GM18909 (cell line): ENCODE data around the gene MPP4.

Experiments
- ATAC-seq: cut with Tn5 transposase; IDR thresholded peaks from one replicate; pipeline ENCODE4 v1.9.1; 2021; ENCODE audit warnings: mild to moderate bottlenecking; ENCODE audit not compliant: unreplicated experiment, poor library complexity

Gene MPP4, protein sequence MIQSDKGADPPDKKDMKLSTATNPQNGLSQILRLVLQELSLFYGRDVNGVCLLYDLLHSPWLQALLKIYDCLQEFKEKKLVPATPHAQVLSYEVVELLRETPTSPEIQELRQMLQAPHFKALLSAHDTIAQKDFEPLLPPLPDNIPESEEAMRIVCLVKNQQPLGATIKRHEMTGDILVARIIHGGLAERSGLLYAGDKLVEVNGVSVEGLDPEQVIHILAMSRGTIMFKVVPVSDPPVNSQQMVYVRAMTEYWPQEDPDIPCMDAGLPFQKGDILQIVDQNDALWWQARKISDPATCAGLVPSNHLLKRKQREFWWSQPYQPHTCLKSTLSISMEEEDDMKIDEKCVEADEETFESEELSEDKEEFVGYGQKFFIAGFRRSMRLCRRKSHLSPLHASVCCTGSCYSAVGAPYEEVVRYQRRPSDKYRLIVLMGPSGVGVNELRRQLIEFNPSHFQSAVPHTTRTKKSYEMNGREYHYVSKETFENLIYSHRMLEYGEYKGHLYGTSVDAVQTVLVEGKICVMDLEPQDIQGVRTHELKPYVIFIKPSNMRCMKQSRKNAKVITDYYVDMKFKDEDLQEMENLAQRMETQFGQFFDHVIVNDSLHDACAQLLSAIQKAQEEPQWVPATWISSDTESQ

DNA sequence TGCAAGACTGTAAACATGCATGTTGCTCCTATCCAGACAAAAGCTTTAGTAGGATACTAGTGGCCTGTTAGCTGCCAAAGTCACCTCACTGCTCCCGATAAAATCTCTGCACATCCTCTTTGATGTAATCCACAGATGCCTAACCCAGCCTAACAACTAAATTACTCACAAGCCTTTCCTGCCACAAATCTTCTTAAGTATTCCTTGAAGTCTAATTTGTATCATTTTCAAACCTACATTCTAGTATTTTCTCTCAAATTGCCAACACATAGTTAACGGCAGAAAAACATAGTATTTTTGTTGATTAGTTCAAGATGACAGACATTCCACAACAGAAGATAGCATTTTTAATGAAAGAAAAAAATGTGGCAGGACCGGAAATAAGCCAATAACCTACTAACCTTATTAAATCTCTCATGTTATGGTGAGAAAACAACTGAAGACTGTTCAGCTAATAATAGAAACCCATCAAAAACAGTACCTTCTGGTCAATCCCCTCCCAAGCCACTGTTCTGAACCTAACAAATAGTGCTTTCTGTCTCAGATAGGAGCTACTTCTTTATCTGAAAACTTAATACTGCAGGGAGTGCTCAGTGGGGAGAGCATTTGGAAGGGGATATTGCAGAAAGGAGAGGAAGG is at the start of gene MPP4:
Gene MPP4 (minus strand): TSS at position 57 of the 639 bp plus-strand sequence. CDS start 4,690 bp downstream, outside the sequence.
- ATAC-seq: no peak

DNA sequence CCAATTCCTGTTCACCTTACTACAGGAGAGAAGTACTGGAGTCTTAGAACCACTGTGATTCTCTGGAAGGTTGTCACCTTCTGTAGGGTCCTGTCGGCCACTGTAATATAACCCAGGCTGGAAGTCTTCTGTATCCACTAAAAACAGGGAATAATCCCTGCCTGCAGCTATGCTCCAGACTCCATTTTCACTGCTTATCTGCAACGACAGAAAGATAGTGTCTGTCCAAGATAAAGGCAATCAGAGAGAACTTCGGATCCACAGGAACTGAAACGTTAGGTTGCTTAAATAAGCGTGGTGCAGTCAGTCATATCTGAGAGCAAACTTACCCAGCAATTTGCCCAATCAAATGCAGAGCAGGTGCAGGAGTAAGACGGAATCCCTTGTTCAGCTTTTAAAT is 48.1 kb upstream of the MPP4 start:
- ATAC-seq: no peak

DNA sequence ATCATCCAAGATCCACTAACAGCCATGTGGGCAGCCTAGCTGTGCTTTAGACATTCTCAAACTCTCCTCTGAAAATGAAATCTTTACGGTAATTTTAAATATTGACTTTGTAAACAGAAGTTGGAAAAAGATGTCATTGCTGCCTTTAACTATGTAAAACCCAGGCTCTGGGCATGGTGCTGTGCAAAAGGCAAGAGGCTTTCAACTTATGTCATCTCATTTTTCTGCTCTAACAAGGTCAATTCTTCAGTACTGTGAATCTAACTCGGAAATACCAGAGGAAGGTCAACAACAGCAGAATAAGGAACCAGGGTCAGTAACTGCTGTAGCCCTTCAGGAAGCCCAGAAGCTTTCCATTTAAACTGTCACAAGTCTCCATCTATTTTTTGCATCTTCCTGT is 37.0 kb upstream of the MPP4 start:
- no peak for ATAC-seq

DNA sequence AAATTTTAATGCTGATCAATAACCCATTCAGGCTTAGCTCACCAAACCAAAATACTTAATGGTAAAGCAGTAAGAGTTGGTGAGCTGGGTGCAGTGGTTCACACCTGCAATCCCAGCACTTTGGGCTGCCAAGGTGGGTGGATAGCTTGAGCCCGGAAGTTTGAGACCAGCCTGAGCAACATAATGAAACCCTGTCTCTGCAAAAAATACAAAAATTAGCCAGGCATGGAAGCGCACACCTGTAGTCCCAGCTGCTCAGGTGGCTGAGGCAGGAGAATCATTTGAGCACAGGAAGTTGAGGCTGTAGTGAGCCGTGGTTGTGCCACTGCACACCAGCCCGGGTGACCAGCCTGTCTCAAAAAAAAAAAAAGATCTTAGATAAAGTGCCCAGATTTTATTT is 35.7 kb upstream of the MPP4 start:
- no peak for ATAC-seq

DNA sequence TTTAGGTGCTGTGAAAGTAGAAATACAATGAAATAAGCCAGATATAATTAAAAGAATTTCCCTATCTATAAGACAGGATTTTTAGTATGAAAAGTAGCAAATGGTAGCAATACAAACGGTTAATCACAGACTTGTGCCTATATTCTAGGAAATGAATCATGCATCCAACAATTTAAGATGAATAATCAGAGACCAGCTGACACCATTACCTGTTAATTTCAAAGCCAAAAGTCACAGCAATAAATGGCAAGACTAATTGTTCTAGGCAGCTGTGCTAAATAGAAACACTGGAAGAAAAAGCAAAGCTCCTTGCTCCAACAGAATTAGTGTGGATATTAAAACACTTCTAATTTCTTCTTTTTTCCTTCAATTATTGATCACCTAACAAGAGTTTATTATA is 35.1 kb upstream of the MPP4 start:
- ATAC-seq: no peak

DNA sequence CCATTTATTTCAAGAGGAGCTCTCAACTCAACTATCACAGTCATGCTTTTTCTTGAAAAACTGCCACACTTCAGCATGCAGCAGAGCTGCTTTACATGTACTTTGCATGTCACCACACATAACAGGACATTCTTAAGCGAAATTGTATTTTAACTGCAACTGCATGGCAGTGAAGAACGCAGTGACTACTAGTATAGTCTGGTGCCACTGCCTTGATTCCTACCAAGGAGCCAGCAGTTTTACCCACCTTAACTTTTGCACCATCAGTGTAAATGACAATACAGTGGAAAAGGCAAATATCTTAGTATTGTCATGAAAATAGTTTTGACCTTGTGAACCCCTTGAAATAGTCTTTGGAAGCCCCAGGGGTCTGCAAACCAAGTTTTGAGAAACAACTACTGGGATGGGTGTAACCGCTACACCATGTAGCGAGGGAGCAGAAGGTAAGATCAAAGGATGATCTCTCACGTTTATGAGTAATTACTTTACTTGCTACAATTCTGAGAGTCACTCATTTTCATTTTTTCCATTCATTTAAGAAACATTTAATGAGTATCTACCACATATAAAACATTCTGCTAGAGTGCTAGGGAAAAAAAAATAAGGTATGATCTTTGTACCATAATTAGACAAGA is 32.3 kb upstream of the MPP4 start:
- ATAC-seq: no peak

DNA sequence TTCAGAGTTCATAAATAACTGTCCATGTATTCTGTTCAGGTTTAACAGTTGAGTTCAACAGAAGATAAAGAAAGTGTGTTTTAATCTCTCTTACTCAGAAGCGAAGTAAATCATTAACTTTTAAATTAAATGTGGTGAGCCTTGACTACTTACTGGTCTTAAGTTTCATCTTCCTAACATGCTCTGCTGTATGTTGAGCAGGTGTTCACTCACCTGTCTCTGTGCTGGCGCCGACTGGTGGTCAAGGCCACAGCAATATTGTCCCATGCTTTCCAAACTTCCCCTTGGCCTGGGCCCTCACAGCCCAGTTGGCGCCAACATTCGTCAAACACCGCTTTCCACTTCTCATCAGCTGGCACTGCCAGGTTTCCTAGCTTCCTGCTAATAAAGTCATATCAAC is 17.0 kb upstream of the MPP4 start:
- ATAC-seq: no peak

DNA sequence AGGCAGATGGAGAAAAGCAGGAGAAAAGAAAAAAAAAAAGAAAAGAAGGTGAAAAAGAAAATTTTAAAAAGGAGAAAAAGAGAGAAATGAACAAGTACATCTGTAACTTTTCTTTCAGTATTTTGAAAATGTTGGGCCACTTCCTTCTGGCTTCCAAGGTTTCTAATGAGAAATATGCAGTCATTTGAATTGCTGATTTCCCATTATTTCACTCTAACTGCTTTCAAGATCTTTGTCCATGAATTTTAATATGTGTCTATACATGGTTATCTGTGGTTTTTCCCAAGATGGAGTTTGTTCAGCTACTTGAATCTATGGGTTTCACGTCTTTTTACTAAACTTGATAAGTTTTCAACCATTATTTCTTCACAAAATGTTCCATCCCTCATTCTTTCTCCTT is 14.3 kb upstream of the MPP4 start:
- ATAC-seq: no peak

DNA sequence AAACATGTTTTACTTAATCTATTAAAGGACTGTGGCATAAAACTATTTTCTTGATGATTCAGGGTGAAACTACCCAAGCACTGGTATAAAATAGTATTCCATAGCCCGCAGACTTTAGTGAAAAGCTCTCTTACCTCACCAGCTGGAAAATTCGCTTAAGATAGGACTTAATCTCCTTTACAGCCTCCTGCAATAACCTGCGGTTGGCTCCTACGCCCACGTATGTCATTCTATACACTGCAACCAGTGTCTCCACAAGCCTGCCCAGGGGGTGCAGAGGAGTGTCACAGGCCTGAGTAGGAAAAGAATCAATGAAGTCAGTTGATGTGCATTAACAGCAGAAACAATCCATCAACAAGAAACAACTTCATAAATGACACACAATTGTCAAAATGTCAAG is 11.3 kb upstream of the MPP4 start:
- ATAC-seq: no peak

DNA sequence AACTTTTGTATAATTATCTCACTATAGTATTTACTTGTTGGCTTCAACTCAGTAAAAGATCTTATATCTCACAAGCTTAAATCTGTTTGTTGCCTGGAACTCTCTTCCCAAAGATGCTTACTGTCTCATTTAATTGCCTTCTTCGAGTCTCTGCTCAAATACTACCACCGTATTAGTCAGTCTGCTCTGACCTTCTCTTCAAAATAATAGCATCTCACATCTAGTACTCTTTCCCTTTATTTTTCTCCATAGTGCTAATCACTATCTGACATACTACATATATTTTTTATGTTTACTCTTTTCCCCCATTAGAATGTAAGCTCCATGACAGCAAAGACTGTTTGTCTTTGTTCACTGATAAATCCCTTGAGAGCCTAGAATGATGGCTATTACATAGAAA is 10.6 kb upstream of the MPP4 start:
- ATAC-seq: no peak

DNA sequence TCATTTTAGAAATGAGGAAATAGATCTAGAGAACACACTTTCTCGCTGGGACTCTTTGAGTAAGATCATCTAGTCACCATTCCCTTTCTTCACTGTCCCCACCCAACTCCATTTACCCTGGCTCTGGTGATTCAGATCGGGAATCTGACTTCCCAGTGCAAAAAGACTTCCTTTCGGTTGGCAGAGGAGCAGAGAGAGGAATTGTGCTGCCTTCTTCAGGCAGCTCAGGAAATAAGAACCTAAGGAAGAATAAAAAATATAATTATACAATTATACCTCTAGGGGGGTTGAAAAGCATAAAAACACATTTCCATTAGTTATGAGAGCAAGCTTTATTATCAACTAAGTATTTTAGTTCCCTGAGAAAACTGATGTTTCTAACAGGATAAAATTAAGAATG is 9.3 kb upstream of the MPP4 start:
- no peak for ATAC-seq

DNA sequence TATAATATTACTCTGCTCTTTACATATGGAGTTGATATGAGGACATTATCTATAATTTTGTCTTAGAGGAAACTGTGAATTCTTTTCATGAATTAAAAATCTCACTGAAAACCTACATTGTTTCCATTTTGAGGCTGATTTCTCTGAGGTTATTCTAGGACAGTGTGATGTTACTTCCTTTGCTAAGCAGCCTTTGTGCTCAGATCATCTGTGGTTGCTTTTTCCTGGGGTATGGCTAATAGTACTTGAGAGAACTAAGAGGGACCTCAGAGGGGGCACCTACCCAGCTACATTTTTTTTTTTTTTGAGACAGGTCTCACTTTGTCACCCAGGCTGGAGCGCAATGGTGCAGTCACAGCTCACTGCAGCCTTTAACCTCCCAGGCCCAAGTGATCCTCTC is 8.7 kb upstream of the MPP4 start:
- ATAC-seq: no peak

DNA sequence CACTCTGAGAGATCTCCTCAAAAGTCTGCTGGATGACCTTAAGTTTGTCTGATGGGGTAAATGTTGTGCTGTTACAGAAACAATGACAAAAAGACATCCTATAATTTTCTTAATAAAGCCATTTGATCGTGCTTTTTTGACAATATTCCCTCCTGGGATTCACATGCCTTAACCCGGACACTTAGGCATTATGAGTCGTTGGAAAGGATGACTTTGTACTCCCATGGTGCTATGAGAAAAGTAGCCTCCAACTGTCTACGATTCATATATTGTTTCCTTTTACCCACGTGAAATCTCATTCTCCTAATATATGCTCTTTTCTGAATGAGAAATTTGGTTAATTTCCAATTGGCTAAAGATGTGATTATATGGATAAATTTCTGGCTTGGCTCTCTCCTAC is 6.1 kb upstream of the MPP4 start:
- ATAC-seq: no peak

DNA sequence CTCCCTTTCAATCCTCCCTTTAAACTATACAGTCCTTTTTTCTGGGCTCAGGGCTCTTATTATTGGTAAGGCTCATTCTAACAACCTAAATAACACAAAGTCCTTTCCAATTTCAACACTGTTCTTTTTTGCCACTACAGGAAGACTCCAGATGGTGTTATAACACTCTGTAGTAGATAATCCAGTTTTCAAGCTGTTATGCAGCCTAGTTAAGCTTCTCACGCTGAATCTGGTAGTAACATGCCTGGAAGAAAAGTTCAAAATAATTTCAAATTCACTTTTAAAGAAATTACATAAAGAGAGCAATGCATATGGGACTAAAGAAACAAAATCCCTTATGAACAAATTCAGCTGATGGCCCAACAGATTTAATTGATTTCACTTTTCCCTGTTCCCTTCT is 3.2 kb upstream of the MPP4 start:
- no peak for ATAC-seq

DNA sequence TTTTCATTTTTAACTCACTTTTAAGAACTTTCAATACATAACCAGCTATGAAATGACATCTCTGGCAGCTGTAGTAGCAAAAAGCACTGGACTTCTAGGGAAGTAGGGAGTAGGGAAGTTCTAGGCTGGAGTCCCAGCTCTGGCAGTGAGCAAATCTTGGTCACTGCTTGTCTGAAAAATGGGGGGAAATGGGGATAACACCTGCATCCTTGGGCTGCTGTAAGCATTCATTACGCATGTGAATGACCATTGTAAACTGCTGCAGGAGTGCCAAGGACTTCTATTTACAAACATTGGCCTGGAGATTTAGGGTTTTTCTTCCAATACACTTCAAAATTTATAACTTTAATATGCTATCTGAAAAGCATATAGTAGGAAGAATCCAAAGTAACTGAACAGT is 972 bp upstream of the MPP4 start:
- ATAC-seq: no peak

DNA sequence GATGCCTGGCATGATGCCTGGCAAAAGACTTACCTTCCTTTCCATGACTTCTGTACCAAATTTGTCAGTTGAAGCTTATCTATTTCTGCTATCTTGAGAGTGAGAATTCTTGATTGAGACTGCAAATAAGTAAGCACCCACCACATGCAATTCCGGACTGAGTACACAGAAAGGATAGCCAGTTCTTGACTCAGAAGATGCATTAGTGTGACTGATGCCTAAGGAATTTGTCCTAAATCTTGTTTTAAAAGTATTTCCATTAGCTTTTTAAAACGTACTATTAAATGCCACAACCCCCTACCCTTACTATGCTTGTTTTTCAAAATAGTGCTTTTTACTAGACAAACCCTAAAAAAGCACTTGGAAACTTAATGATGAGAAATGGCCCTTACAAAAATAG is 545 bp downstream of the MPP4 start:
- no peak for ATAC-seq

DNA sequence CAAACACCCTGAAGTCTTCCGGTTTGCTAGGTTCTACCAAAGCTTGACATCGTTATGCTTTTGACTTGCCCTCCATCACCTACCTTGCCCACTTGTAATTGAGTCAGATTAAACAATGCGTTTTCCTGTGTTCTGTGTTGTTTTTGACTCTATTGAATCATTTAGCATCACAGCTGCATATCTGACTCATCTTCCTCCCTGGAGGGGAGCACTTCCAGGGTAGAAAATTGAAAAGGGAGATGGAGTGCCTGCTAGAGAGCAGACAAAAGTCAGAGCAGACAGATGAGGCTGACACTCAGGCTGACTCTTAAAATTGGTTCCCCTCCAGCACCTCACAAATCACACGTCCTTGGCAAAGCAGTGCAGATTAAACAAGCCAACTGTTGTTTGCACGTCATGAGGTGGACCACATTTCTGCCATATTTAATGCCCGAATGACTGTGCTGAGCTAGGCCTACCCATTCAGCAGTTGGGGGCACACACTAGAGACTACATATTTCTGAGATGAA is 2.2 kb downstream of the MPP4 start:
- no peak for ATAC-seq

DNA sequence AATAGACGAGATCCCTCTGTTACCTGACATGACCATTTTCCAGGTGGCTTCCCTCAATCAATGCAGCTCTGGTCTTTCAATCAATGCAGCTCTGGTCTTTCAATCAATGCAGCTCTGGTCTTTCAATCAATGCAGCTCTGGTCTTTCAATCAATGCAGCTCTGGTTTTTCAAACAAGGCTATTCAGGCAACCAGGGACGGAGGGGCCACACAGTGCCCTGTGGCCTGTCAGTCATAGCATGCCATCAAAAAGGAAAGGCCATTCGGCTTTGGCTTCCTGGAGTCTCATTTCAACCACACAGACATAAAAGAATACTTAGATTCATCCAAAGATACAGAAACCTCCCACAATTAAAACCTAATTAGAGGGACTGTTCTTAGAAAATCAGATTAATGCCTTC is 13.3 kb downstream of the MPP4 start:
- ATAC-seq: no peak

DNA sequence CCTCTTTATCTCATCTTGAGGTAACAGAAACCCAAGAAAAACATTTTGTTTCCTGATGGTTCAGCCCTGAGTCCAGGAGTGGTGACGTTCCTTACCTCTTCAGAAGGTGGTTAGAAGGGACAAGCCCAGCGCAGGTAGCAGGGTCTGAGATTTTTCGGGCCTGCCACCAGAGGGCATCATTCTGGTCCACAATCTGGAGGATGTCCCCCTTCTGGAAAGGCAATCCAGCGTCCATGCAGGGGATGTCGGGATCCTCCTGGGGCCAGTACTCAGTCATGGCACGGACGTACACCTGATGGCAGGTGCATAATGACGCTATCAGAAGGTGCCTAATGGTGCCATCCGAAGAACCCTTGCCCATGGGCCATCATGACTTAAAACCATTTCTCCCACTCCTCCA is 17.7 kb downstream of the MPP4 start:
- ATAC-seq: no peak

DNA sequence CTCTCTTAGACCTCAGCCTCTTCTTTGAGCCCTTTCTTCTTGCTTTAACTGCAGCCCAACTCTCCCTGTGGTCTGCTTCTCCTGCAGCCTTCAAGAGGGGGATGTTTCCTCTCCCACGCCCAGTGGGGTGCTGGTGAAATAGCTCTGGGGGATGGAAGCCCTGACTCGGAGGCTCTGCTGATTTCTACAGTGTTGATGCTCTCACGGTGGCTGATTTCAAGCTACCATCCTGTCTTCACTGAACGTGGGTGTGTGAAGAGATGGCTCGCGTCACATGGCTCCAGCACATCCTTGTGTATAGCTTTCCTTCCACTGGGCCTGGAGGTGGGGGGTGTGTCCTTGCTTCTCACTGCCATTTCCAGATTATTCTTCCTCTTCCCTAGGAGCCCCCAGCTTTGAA is 20.0 kb downstream of the MPP4 start:
- no peak for ATAC-seq

DNA sequence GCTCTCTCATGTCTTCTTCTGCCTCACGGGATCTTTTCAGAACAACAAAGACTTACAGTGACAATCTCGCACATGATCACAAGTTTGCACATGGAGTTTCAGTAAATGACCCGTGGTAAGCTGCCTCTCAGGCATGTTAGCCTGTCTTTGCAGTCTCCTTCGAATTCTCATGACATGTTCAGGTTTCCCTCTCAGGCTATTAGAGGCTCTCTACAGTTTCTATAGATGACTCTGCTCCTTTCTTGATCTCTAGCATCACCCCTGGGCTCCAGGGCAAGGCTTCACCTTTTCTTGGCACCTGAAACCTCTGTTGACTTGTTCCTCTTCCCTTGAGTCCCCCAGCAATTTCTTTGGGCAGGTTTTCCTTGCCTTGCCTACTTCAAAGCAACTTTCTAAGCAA is 23.0 kb downstream of the MPP4 start:
- no peak for ATAC-seq
